ENCODE measurements around the gene ZNF346. TPM values are rescaled to one million over a fixed set of nuclear protein-coding genes. Genes with fewer than 3 reads are reported as not detected.
A peak's percentile ranks its signal among the peaks of the same experiment; 100 is the strongest.

ZNF346 gene
- total and polyA plus RNA-seq, 2 of the 13 experiments (the other 11 are each of a cell fraction or from before 2014, with no cell fraction given): 8.6 to 19.4 TPM

- no peak for TF ChIP-seq ZNF775 (CRISPR knock-in tag; IDR thresholded peaks at IDR 0.05; ENCODE audit: borderline replicate concordance)
- TF ChIP-seq ZNF550 (CRISPR knock-in tag; IDR thresholded peaks at IDR 0.05; ENCODE audit: borderline replicate concordance): no peak
- TF ChIP-seq ARID4A (CRISPR knock-in tag; IDR thresholded peaks at IDR 0.05; ENCODE audit: borderline replicate concordance): no peak
- TF ChIP-seq CEBPG (CRISPR knock-in tag; IDR thresholded peaks at IDR 0.05): peak; percentile 26; the same call in 1 of the 2 replicates
- TF ChIP-seq ZGPAT (CRISPR knock-in tag; IDR thresholded peaks at IDR 0.05): peak; percentile 60; the same call in 1 of the 2 replicates
- TF ChIP-seq ZNF691 (CRISPR knock-in tag; IDR thresholded peaks at IDR 0.05; ENCODE audit: borderline replicate concordance, low read depth): peak; percentile 79; the same call in 1 of the 2 replicates
- no peak for TF ChIP-seq ZNF333 (CRISPR knock-in tag; IDR thresholded peaks at IDR 0.05; ENCODE audit: borderline replicate concordance)
- TF ChIP-seq ZBTB37 (CRISPR knock-in tag; IDR thresholded peaks at IDR 0.05): no peak; the same call in 1 of the 2 replicates
- peak; percentile 88 for TF ChIP-seq MAX (IDR thresholded peaks at IDR 0.05)
- TF ChIP-seq ZNF605 (CRISPR knock-in tag; IDR thresholded peaks at IDR 0.05): peak; percentile 83; the same call in 1 of the 2 replicates
- 0 out of 2 replicates have a peak, but pooled peaks have one; percentile 52 for TF ChIP-seq ZNF430 (CRISPR knock-in tag; IDR thresholded peaks at IDR 0.05)
- TF ChIP-seq RXRA (CRISPR knock-in tag; IDR thresholded peaks at IDR 0.05): peak; percentile 75
- TF ChIP-seq ZNF891 (CRISPR knock-in tag; IDR thresholded peaks at IDR 0.05): peak; percentile 62; the same call in 1 of the 2 replicates
- TF ChIP-seq HNRNPLL (IDR thresholded peaks at IDR 0.05; ENCODE audit: low read depth, low read length, poor library complexity, severe bottlenecking): peak; percentile 39
- TF ChIP-seq ZNF749 (CRISPR knock-in tag; IDR thresholded peaks at IDR 0.05; ENCODE audit: borderline replicate concordance): no peak
- no peak for TF ChIP-seq ZNF839 (CRISPR knock-in tag; IDR thresholded peaks at IDR 0.05; ENCODE audit: borderline replicate concordance)
- TF ChIP-seq ZNF256 (CRISPR knock-in tag; conservative IDR thresholded peaks at IDR 0.05): no peak
- TF ChIP-seq HINFP (CRISPR knock-in tag; IDR thresholded peaks at IDR 0.05; ENCODE audit: low read depth): peak; percentile 54; the same call in 1 of the 2 replicates
Measured at GRCh38 chr5:177105691-177106476, 83.4 kb downstream of the ZNF346 start (continued).
